Activated CD4-positive, alpha-beta T cell treated with anti-CD3 and anti-CD28 coated beads, Interleukin-10, Interleukin-2, amounts not matched to agents 100 ng/mL and 50 ng/mL, durations not matched to agents 16 hours and 8 hours (primary cell): ENCODE measurements around the gene TGOLN2.
"Not testable (repeated sequence)": the region's sequence is repeated elsewhere in the genome, so short reads cannot be mapped to it uniquely, and the experiment has no call there.

Experiments used
- DNase-seq: peaks from one replicate; pipeline ENCODE4 v3.0.0-alpha.2; 2020

Gene TGOLN2

DNA sequence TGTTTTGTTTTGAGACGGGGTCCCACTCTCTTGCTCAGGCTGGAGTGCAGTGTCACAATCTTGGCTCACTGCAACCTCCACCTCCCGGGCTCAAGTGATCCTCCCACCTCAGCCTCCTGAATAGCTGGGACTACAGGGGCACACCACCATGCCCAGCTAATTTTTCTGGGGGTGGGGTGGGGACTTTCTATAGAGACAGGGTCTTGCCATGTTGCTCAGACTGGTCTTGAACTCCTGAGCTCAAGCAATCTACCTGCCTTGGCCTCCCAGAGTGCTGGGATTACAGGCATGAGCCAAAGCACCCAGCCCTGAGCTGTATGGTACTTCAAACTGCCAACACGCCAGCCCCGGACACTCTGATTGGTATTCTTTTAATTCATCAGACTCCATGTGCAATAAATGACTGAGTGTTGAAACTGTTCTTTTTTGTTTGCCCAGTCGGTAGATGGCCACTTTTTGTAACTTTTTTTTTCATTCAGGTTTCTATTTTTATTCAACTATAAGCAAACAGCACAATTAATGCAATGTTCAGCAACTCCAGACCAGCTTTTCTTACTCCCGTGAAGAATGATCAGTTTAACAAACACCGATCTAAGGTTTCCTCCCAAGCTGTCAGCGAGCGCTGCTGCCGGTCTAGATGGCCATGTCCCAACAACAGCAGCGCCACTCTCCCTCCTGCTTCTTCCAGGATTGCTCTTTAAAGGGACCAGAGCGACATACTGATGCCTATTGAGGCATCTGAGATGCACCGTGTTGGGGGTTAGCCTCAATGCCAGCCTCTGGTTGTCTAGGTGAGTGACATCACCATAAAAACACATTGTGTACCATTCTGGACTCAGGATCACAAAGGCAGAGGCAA is 12.5 kb upstream of the TGOLN2 start:
- no peak for DNase-seq

GRCh38 chr2:85334928-85335327 is 7.1 kb upstream of the TGOLN2 start:
- no peak for DNase-seq

GRCh38 chr2:85333877-85334276 is 6.1 kb upstream of the TGOLN2 start:
- DNase-seq = not testable (repeated sequence)

GRCh38 chr2:85330839-85331636 is 3.2 kb upstream of the TGOLN2 start:
- peak; percentile 73 for DNase-seq

DNA sequence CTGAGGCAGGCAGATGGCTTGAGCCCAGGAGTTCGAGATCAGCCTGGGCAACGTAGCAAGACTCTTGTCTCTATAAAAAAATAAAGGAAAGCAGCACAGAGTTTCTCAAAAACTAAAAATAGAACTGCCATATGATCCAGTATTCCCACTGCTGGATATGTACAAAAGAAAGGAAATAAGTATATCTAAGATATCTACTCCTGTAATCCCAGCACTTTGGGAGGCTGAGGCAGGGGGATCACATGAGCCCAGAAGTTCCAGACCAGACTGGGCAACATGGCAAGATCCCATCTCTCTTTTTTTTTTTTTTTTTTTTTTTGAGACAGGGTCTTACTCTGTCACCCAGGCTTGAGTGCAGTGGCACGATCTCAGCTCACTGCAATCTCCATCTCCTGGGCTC is 1.9 kb upstream of the TGOLN2 start:
- not testable (repeated sequence) for DNase-seq

- no peak for DNase-seq
Measured at GRCh38 chr2:85329181-85329651, 1.4 kb upstream of the TGOLN2 start.

DNA sequence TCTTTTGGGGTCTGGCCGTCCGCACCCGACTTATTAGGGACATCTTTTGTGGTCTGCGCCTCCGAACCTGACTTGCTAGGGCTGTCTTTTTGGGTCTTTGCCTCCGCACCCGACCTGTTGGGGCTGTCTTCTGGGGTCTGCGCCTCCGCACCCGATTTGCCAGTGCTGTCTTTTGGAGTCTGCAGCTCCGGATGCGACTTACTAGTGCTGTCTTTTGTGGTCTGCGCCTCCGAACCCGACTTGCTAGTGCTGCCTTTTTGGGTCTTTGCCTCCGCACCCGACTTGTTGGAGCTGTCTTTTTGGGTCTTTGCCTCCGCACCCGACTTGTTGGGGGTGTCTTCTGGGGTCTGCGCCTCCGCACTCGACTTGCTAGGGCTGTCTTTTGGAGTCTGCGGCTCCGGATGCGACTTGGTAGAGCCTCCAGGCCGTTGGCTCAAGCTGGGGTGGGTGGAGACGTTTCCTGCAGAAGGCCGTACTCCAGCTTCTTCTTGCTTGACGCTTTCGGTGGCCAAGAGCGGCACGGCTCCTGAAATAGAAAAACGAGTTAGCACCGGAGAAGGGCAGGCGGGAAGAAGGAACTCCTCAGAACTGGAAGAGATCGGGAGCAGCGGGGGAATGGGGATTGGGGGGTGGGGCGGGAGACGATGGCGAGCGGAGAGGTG is 498 bp downstream of the TGOLN2 start:
- peak; percentile 69 for DNase-seq

DNA sequence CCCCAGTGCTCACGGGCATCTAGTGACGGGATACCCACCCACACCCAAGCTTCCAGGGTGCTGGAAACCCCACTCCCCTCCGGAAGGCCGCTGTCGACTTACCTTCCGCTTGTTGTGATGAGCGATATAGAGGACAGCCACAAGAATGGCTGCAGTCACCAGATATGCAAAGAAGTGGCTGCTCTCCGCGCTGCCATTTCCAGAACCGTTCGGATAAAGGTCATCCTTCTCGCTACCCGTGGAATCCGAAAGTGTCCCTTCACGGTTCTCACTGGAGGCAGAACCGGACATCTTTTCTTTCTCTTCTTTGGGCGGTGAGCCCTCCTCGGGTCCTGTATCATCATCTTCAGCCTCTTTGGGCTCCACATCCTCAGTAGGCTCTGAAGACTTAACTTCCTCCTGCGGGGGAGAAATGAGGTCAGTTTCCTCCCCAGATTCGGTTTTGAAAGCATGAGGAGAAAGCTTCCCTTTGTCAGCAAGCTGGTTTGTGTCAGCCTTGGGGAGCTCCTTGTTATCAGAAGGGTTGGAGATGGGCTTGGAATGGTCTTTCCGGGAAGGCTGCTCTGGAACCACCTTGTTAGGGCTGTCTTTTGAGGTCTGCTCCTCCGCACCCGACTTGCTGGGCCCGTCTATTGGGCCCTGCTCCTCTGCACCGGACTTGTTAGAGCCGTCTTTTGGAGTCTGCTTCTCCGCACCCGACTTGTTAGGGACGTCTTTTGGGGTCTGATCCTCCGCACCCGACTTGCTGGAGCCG is 1.2 kb downstream of the TGOLN2 start:
- DNase-seq = peak; percentile 83

DNA sequence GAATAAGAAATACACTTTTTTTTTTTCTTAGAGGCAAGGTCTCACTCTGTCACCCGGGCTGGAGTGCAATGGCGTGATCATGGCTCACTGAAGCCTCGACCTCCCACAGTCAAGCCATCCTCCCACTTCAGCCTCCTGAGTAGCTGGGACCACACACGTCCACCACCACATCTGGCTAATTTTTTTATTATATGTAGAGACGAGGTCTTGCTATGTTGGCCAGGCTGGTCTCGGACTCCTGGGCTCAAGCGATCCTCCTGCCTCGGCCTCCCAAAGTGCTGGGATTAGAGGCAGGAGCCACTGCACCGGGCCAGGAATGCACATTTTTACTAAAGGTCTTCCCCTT is 2.4 kb downstream of the TGOLN2 start:
- DNase-seq = no peak

DNA sequence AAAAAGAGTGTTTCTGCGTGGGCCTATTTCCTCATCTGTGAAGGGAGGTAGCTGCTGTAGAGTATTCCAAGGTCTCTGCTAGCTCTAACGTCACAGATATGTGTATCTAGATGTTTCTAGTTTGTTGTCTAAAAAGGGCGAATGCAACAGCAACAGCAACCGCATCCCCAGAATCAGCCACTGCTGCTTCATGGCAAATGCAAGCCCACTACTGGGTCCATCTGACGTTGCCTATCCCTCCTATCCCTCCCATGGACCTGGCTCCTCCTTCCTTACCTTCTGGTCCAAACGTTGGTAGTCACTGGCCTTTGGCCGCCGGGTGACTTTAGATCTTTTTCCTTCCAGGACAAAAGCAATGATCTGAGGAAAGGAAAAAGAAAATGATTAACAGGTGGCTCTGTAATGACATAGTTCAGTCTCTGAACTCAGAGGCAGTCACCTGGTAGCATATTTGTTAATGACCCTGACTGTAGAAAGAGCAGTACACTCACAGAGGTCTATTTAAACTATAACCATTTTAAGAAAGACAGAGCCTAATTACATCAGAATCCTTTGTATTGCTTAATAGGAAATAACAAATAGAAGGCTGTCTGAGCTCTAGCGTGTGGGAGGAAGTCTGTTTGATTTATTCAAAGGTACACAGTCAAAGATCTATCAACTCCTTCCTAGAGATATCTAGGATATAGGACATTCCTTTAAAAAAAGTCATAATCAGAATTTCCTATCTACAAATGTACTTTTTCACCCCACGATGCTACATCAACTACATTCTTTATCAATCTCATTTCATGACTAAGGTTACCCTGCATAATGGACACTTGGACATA is 2.9 kb downstream of the TGOLN2 start:
- no peak for DNase-seq

DNA sequence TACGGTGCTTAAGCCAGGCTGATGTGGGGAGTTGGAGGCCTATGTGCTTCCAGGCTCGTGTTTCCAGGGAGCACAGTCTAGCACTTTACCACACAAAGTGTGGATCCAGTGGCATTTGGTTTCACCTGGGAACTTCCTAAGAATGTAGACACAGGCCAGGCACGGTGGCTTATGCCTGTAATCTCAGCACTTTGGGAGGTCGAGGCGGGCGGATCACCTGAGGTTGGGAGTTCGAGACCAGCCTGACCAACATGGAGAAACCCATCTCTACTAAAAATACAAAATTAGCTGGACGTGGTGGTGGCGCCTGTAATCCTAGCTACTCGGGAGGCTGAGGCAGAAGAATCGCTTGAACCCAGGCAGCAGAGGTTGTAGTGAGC is 3.8 kb downstream of the TGOLN2 start:
- not testable (repeated sequence) for DNase-seq

- DNase-seq = no peak
Measured at GRCh38 chr2:85323351-85323987, 4.3 kb downstream of the TGOLN2 start.

DNA sequence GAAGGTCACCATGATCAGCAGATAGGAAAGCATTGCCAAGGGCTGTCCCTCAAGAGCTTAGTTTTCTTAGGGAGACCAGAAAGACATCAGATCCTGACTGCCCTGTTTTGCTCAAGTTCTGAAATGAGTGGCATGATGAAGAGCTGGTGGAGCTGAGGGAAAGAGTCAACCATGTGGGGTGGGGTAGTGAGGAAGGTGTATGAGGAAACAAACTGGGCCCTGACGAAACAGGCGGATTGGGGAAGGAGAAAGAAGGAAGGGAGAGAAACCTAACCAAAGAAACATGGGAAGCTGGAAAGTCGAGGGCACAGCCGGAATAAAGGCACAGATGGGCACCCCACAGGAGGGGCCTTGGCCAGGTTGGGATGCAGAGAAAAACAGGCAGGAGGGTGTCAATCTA is 8.0 kb downstream of the TGOLN2 start:
- DNase-seq = no peak

DNA sequence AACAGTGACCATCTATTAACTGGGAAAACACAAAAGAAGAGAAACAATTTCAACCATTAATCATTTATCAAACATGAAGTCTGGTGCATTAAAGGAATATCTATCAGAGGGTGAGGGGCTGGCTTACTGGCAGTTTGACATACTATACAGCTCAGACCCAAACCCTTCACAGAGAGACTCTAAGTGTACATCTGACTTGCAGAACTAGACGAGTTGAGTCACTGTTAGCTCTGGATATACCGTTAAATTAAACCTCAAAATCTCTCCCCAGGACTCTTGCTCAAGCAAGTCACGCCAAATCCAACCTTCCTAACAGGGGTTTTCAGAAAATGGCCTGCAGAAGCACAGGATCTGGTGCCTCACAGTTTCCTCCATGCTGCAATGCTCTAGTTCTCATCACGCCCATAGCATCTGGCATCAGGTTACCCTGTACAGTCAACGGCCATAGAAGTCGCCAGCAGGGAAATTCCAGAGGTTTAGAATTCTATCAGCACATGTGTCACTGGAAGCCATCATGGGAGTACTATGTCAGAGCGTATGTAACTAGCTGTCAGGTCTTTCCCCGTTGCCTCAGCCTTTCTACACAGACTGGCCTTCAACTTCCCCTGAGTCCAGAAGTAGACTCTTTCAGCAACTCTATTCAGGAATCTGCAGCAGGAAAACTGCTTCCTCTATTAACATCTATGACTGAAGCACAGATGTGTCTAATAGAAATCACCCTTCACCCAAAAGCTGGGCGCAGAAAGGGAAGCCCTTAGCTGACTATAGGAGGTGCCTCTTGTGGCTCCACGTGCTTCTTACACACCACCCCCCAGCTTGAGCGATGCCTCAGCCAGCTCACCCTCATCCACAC is 9.3 kb downstream of the TGOLN2 start:
- DNase-seq = peak; percentile 52

DNA sequence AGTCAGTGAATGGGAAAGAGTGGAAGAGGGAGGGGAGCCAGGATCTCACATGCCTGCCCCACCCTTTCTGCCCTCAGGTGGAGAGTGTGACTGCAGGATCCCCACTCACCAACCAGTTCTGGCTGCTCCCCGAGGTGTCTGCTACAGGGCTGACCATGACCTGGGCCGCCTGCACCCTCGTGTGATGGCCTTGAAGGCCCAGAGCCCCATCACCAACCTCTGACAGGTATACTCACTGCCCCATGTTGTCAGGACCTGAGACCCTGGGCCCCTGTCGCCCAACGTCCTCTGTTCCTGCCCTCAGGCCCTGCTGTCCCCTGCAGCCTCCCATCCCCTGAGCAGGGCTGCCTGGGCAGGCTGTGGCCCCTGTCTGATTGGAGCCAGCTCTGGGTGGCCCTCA is 11.9 kb downstream of the TGOLN2 start:
- DNase-seq = not testable (repeated sequence)

- no peak for DNase-seq
Measured at GRCh38 chr2:85314884-85315242, 12.9 kb downstream of the TGOLN2 start.

- DNase-seq = no peak
Measured at GRCh38 chr2:85312404-85312803, 15.4 kb downstream of the TGOLN2 start.

- DNase-seq = no peak
Measured at GRCh38 chr2:85310330-85310729, 17.5 kb downstream of the TGOLN2 start.

GRCh38 chr2:85309699-85310321 is 18.0 kb downstream of the TGOLN2 start:
- DNase-seq = no peak
